ENCODE data around the gene NACAD. TPM values are rescaled to one million over a fixed set of nuclear protein-coding genes. Genes with fewer than 3 reads are reported as not detected.

NACAD gene
- total RNA-seq, 1 experiment from 2014 or later = 0.24 TPM

DNA sequence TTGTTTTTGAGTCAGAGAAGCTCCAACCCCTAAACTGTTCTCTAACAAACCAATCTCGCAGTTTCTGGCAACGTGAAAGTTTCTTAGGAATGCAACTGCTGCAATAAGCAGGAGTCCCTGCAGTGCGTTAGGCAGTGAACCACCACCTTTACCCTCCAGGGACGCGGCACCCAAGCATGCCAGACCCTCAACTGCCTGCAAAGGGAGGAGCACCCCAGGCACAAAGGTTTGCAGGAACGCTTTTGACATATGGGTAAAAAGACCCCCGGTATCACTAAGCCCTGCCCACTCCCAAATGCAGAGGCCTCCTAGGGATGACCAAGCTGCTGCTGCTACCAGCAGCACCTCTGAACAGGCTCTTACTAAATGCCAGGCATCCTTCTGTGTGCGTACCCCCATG is 18.1 kb upstream of the NACAD start:
- H3K4me1 ChIP-seq (replicated peaks; ENCODE audit: insufficient read depth) = peaks cover 19% of the 10 kb centered on the region
- no peaks in the 10 kb centered on the region for H3K9me2 ChIP-seq (ENCODE audit: insufficient read depth)
- no peak overlapping the region for H2AFZ ChIP-seq
- H3K36me3 ChIP-seq (ENCODE audit: low read depth) = peaks cover 68% of the 10 kb centered on the region
- peaks cover 12% of the 10 kb centered on the region for H3F3A ChIP-seq (ENCODE audit: insufficient read depth, low read depth)
- BruUV-seq (replicated peaks) = no TSS peak
- H3K27me3 ChIP-seq (ENCODE audit: insufficient read depth, low read depth) = no peaks in the 10 kb centered on the region
- no peak for DNase-seq
- TF ChIP-seq, protein P1, sequence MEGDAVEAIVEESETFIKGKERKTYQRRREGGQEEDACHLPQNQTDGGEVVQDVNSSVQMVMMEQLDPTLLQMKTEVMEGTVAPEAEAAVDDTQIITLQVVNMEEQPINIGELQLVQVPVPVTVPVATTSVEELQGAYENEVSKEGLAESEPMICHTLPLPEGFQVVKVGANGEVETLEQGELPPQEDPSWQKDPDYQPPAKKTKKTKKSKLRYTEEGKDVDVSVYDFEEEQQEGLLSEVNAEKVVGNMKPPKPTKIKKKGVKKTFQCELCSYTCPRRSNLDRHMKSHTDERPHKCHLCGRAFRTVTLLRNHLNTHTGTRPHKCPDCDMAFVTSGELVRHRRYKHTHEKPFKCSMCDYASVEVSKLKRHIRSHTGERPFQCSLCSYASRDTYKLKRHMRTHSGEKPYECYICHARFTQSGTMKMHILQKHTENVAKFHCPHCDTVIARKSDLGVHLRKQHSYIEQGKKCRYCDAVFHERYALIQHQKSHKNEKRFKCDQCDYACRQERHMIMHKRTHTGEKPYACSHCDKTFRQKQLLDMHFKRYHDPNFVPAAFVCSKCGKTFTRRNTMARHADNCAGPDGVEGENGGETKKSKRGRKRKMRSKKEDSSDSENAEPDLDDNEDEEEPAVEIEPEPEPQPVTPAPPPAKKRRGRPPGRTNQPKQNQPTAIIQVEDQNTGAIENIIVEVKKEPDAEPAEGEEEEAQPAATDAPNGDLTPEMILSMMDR (conservative IDR thresholded peaks at IDR 0.05) = no peak
- TF ChIP-seq EZH2 (IDR thresholded peaks at IDR 0.05; ENCODE audit: low read depth) = no peak
- intact Hi-C loops (cut with micrococcal nuclease; ENCODE audit: unreplicated experiment) = no loop called here
- no peak overlapping the region for H3K4me2 ChIP-seq
- CTCF ChIA-PET = no interaction called here
- H3K9me3 ChIP-seq (ENCODE audit: insufficient read depth, low read depth) = no peaks in the 10 kb centered on the region
- POLR2A ChIA-PET (ENCODE audit: unreplicated experiment) = no interaction called here
- H3K4me3 ChIP-seq = no peak overlapping the region
- H4K20me1 ChIP-seq (ENCODE audit: insufficient read depth) = peaks cover 74% of the 10 kb centered on the region
- peaks cover 60% of the 10 kb centered on the region for H3K79me2 ChIP-seq (ENCODE audit: low read depth)
- no peak overlapping the region for H3K27ac ChIP-seq

DNA sequence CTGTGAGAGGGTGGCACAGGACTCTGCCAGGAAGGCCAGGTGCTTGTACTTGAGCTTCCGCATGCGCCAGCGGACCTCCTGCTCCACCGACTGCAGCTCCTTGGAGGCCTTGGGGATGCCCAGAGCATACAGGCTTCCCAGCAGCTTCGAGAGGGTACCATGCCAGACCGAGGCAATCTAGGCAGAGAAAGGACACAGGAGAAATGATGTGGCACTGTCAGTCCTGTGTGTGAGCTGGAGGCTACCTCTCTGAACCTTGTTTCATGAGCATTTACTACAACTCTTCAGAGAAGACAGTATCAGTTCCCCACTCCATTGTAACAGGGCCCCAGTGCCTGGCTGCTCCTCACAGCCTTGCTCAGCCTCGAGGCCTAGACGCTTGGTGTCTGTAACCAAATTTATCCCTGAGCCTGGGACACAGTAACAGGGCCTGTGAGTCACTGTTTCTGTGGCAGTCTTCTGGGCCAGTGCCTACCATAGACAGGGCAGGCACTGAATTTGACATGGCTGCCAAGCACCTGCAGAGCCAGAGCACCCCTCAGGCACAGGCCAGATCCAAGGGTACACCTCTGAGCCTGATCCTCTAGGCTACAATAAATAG is 16.9 kb upstream of the NACAD start:
- BruUV-seq (replicated peaks) = no TSS peak
- no peaks in the 10 kb centered on the region for H3K27me3 ChIP-seq (ENCODE audit: insufficient read depth, low read depth)
- POLR2A ChIA-PET (ENCODE audit: unreplicated experiment) = no interaction called here
- no peak overlapping the region for H3K4me3 ChIP-seq
- H3K27ac ChIP-seq = no peak overlapping the region
- TF ChIP-seq, protein P1 (conservative IDR thresholded peaks at IDR 0.05) = no peak
- TF ChIP-seq EZH2 (IDR thresholded peaks at IDR 0.05; ENCODE audit: low read depth) = no peak
- intact Hi-C loops (cut with micrococcal nuclease; ENCODE audit: unreplicated experiment) = no loop called here
- no peaks in the 10 kb centered on the region for H3K9me3 ChIP-seq (ENCODE audit: insufficient read depth, low read depth)
- CTCF ChIA-PET = no interaction called here
- peaks cover 22% of the 10 kb centered on the region; the same call in 1 of the 2 replicates for H3F3A ChIP-seq (ENCODE audit: insufficient read depth, low read depth)
- H3K4me1 ChIP-seq (replicated peaks; ENCODE audit: insufficient read depth) = peaks cover 19% of the 10 kb centered on the region
- H4K20me1 ChIP-seq (ENCODE audit: insufficient read depth) = peaks cover 77% of the 10 kb centered on the region
- DNase-seq = no peak
- no peaks in the 10 kb centered on the region for H3K9me2 ChIP-seq (ENCODE audit: insufficient read depth)
- peaks cover 75% of the 10 kb centered on the region for H3K36me3 ChIP-seq (ENCODE audit: low read depth)
- H2AFZ ChIP-seq = no peak overlapping the region
- no peak overlapping the region for H3K4me2 ChIP-seq
- peaks cover 52% of the 10 kb centered on the region for H3K79me2 ChIP-seq (ENCODE audit: low read depth)

DNA sequence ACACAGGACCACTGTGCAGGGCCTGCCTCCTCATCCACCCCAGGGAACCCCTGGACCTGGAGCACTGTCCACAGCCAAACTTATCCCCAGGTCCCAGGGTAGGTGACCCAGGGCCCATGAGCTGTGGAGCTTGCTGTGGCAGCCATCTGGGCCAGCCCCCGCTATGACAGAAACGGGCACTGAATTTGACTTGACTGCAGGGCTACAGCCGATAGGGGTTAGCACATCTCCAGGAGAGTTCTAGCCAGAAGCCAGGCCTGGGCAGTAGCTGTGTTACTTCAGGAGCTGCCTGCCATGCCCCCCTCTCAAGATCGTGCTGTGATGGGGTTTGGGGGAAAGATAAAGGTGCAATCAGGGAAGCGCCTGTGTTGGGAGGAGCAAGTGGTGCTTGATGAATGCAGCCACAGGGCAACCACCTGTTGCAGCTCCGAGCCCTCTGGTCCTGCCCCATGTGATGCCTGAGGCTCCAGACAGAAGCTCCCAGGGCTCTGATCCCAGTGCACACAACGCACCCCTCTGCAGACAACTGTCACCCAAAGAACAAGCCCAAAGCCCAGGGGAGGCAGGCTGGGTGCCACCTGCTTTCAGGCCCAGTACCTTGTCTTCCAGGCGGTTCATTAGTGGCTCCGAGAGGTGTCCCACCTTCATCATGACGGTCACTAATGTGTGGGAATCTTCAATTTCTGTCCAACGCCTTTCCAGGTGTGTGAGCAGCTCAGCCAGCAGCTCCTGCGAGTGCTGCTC is 16.2 kb upstream of the NACAD start:
- no peak for DNase-seq
- Histone ChIP-seq H4K20me1 (ENCODE audit: insufficient read depth) (peaks cover 80% of the 10 kb centered on the region), H3K9me2 (ENCODE audit: insufficient read depth) (no peaks in the 10 kb centered on the region), H3K4me1 (replicated peaks; ENCODE audit: insufficient read depth) (peaks cover 13% of the 10 kb centered on the region), H2AFZ (no peak overlapping the region), H3F3A (ENCODE audit: insufficient read depth, low read depth) (peaks cover 28% of the 10 kb centered on the region; the same call in 1 of the 2 replicates), H3K27ac (no peak overlapping the region), H3K9me3 (ENCODE audit: insufficient read depth, low read depth) (no peaks in the 10 kb centered on the region), H3K4me2 (no peak overlapping the region), H3K27me3 (ENCODE audit: insufficient read depth, low read depth) (no peaks in the 10 kb centered on the region), H3K79me2 (ENCODE audit: low read depth) (peaks cover 45% of the 10 kb centered on the region), H3K4me3 (no peak overlapping the region), H3K36me3 (ENCODE audit: low read depth) (peaks cover 80% of the 10 kb centered on the region)
- intact Hi-C loops (cut with micrococcal nuclease; ENCODE audit: unreplicated experiment) = no loop called here
- no TSS peak for BruUV-seq (replicated peaks)
- TF ChIP-seq, protein P1 (conservative IDR thresholded peaks at IDR 0.05) = no peak
- no peak for TF ChIP-seq EZH2 (IDR thresholded peaks at IDR 0.05; ENCODE audit: low read depth)
- ChIA-PET POLR2A (ENCODE audit: unreplicated experiment) (no interaction called here), CTCF (no interaction called here)
